ENCODE measurements around the gene ACVR2A.

ACVR2A gene

GRCh38 chr2:147844697-147845410, at the start of gene ACVR2A:
TSS of gene ACVR2A (plus strand) at chr2:147845029. CDS start at chr2:147845153, 124 bp downstream.
- DNase-seq = peak; percentile 37

GRCh38 chr2:147800316-147800715, 44.5 kb upstream of the ACVR2A start:
- peak; percentile 23 for DNase-seq

- DNase-seq = no peak
Measured at GRCh38 chr2:147806846-147807245, 38.0 kb upstream of the ACVR2A start.

- no peak for DNase-seq
Measured at GRCh38 chr2:147808520-147808919, 36.3 kb upstream of the ACVR2A start.

- DNase-seq = no peak
Measured at GRCh38 chr2:147810883-147811765, 33.7 kb upstream of the ACVR2A start.

GRCh38 chr2:147818741-147819140, 26.1 kb upstream of the ACVR2A start:
- DNase-seq = no peak

- no peak for DNase-seq
Measured at GRCh38 chr2:147824620-147825019, 20.2 kb upstream of the ACVR2A start.

- no peak for DNase-seq
Measured at GRCh38 chr2:147826278-147827087, 18.3 kb upstream of the ACVR2A start.

GRCh38 chr2:147827088-147827375, 17.8 kb upstream of the ACVR2A start:
- no peak for DNase-seq

- DNase-seq = no peak
Measured at GRCh38 chr2:147829106-147829505, 15.7 kb upstream of the ACVR2A start.

GRCh38 chr2:147836099-147836498, 8.7 kb upstream of the ACVR2A start:
- DNase-seq = no peak

- no peak for DNase-seq
Measured at GRCh38 chr2:147843391-147843863, 1.4 kb upstream of the ACVR2A start.

GRCh38 chr2:147843864-147844696, 749 bp upstream of the ACVR2A start:
- peak; percentile 94 for DNase-seq

GRCh38 chr2:147845411-147845971, 662 bp downstream of the ACVR2A start:
- no peak for DNase-seq

GRCh38 chr2:147846412-147847081, 1.7 kb downstream of the ACVR2A start:
- no peak for DNase-seq

- DNase-seq = no peak
Measured at GRCh38 chr2:147847746-147848391, 3.0 kb downstream of the ACVR2A start.

- DNase-seq = no peak
Measured at GRCh38 chr2:147850838-147851237, 6.0 kb downstream of the ACVR2A start.

- no peak for DNase-seq
Measured at GRCh38 chr2:147851244-147851930, 6.6 kb downstream of the ACVR2A start.

- no peak for DNase-seq
Measured at GRCh38 chr2:147854557-147855134, 9.8 kb downstream of the ACVR2A start.

- DNase-seq = no peak
Measured at GRCh38 chr2:147855316-147855715, 10.5 kb downstream of the ACVR2A start.
